HG03064 (cell line): ENCODE results near the gene SYNPO2.

Source experiments
- ATAC-seq: cut with Tn5 transposase; IDR thresholded peaks from one replicate; pipeline ENCODE4 v1.9.1; 2021; ENCODE audit warnings: low read depth; ENCODE audit not compliant: unreplicated experiment

The SYNPO2 gene

GRCh38 chr4:119025916-119026661 is 137.4 kb downstream of the SYNPO2 start:
- no peak for ATAC-seq

GRCh38 chr4:119026662-119027444 is 138.2 kb downstream of the SYNPO2 start:
- no peak for ATAC-seq

- no peak for ATAC-seq
Measured at GRCh38 chr4:119027811-119028210, 139.2 kb downstream of the SYNPO2 start.

- no peak for ATAC-seq
Measured at GRCh38 chr4:119028296-119028695, 139.6 kb downstream of the SYNPO2 start.

- ATAC-seq: no peak
Measured at GRCh38 chr4:119029847-119030535, 141.3 kb downstream of the SYNPO2 start.

- no peak for ATAC-seq
Measured at GRCh38 chr4:119030536-119030890, 141.9 kb downstream of the SYNPO2 start.

- no peak for ATAC-seq
Measured at GRCh38 chr4:119031218-119031617, 142.6 kb downstream of the SYNPO2 start.

GRCh38 chr4:119032921-119033685 is 144.4 kb downstream of the SYNPO2 start:
- ATAC-seq: no peak

- ATAC-seq: no peak
Measured at GRCh38 chr4:119034276-119035008, 145.8 kb downstream of the SYNPO2 start.

- no peak for ATAC-seq
Measured at GRCh38 chr4:119035951-119036737, 147.5 kb downstream of the SYNPO2 start.

GRCh38 chr4:119037709-119038108 is 149.1 kb downstream of the SYNPO2 start:
- no peak for ATAC-seq

GRCh38 chr4:119038116-119038841 is 149.6 kb downstream of the SYNPO2 start:
- peak; percentile 47 for ATAC-seq

- no peak for ATAC-seq
Measured at GRCh38 chr4:119039160-119039559, 150.5 kb downstream of the SYNPO2 start.

GRCh38 chr4:119039779-119040178 is 151.1 kb downstream of the SYNPO2 start:
- no peak for ATAC-seq

GRCh38 chr4:119040261-119040660 is 151.6 kb downstream of the SYNPO2 start:
- no peak for ATAC-seq

- ATAC-seq: no peak
Measured at GRCh38 chr4:119040694-119041185, 152.1 kb downstream of the SYNPO2 start.

GRCh38 chr4:119041396-119041795 is 152.7 kb downstream of the SYNPO2 start:
- no peak for ATAC-seq

- peak; percentile 76 for ATAC-seq
Measured at GRCh38 chr4:119041951-119042560, 153.4 kb downstream of the SYNPO2 start.
